OCI-M2 (cell line): Measurements from ENCODE around the gene MARK1.

Experiments used
- DNase-seq: peaks from one replicate; lab custom pipeline; 2025; ENCODE audit not compliant: unreplicated experiment; lab: John Stamatoyannopoulos, UW

The MARK1 gene

GRCh38 chr1:220689666-220690065 is 161.7 kb downstream of the MARK1 start:
- no peak for DNase-seq

- DNase-seq = no peak
Measured at GRCh38 chr1:220690140-220691052, 162.5 kb downstream of the MARK1 start, which contains the start of gene C1orf115. Gene C1orf115, plus strand, starts transcription at chr1:220690363. Its CDS starts 40 bp downstream, at chr1:220690403.

- no peak for DNase-seq
Measured at GRCh38 chr1:220691053-220691684, 163.2 kb downstream of the MARK1 start.

- no peak for DNase-seq
Measured at GRCh38 chr1:220692436-220693228, 164.7 kb downstream of the MARK1 start.

- DNase-seq = no peak
Measured at GRCh38 chr1:220694866-220695382, 167.0 kb downstream of the MARK1 start.

- no peak for DNase-seq
Measured at GRCh38 chr1:220695426-220695825, 167.5 kb downstream of the MARK1 start.

GRCh38 chr1:220696226-220696862 is 168.4 kb downstream of the MARK1 start:
- no peak for DNase-seq

- no peak for DNase-seq
Measured at GRCh38 chr1:220696863-220697231, 168.9 kb downstream of the MARK1 start.

- DNase-seq = no peak
Measured at GRCh38 chr1:220697326-220697725, 169.4 kb downstream of the MARK1 start.

GRCh38 chr1:220698607-220699016 is 170.7 kb downstream of the MARK1 start:
- no peak for DNase-seq

- no peak for DNase-seq
Measured at GRCh38 chr1:220699044-220699443, 171.1 kb downstream of the MARK1 start.

- DNase-seq = no peak
Measured at GRCh38 chr1:220700556-220701179, 172.7 kb downstream of the MARK1 start.

GRCh38 chr1:220701974-220702373 is 174.0 kb downstream of the MARK1 start:
- no peak for DNase-seq

GRCh38 chr1:220702733-220703270 is 174.9 kb downstream of the MARK1 start:
- DNase-seq = no peak

- no peak for DNase-seq
Measured at GRCh38 chr1:220703305-220703704, 175.4 kb downstream of the MARK1 start.

- DNase-seq = no peak
Measured at GRCh38 chr1:220705782-220706181, 177.8 kb downstream of the MARK1 start.

- no peak for DNase-seq
Measured at GRCh38 chr1:220706480-220706879, 178.5 kb downstream of the MARK1 start.

GRCh38 chr1:220707160-220707559 is 179.2 kb downstream of the MARK1 start:
- DNase-seq = no peak

GRCh38 chr1:220708244-220708643 is 180.3 kb downstream of the MARK1 start:
- DNase-seq = no peak
